Vagina (tissue), 2 donors: ENCODE results near the gene KLF6.

Experiments
- POLR2A ChIP-seq, 2 donors: fragments of 450-650 bp; IDR thresholded peaks; one replicate each; pipeline ENCODE4 v1.6.1; 2017; ENCODE audit warnings: antibody characterized with exemption in 2 of 2, mild to moderate bottlenecking in 2 of 2, moderate library complexity in 2 of 2
- POLR2AphosphoS5 ChIP-seq, 2 donors: sonication (generic); formaldehyde crosslinking; IDR thresholded peaks; one replicate each; pipeline ENCODE4 v1.9.0; 2017; ENCODE audit warnings: antibody characterized with exemption in 2 of 2, mild to moderate bottlenecking in 2 of 2, low read depth in 1 of 2; ENCODE audit not compliant: insufficient read depth in 1 of 2
- TF ChIP-seq, protein P1 (sequence below), 3 experiments: fragments of 450-650 bp in 2 of 3; fragments of 200-600 bp in 1 of 3; sonication (generic) in 1 of 3; IDR thresholded peaks; one replicate each; pipeline ENCODE4 v1.5.1; 2017 to 2019; ENCODE audit warnings: antibody characterized with exemption in 3 of 3, mild to moderate bottlenecking in 2 of 3, moderate library complexity in 2 of 3

DNA sequence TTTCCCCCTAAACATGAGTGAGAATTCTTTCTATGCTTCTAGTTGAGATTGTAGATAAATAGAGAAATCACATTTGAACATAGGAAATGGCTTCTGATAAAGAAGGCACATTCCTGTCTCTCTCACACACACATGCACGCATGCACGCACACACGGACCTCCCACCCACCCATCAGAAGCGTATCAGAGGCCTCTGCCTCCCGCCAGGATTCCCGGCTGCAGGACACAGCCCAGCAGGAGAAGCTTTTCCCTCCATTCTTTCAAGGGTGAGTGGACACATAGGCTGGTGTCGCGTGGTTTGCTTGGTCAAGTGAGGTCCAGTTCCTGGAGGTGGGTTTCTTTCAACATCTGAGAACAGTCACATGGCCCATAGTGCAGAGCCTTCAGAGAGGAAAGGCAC, 34.2 kb downstream of the KLF6 start:
- TF ChIP-seq, protein P1, sequence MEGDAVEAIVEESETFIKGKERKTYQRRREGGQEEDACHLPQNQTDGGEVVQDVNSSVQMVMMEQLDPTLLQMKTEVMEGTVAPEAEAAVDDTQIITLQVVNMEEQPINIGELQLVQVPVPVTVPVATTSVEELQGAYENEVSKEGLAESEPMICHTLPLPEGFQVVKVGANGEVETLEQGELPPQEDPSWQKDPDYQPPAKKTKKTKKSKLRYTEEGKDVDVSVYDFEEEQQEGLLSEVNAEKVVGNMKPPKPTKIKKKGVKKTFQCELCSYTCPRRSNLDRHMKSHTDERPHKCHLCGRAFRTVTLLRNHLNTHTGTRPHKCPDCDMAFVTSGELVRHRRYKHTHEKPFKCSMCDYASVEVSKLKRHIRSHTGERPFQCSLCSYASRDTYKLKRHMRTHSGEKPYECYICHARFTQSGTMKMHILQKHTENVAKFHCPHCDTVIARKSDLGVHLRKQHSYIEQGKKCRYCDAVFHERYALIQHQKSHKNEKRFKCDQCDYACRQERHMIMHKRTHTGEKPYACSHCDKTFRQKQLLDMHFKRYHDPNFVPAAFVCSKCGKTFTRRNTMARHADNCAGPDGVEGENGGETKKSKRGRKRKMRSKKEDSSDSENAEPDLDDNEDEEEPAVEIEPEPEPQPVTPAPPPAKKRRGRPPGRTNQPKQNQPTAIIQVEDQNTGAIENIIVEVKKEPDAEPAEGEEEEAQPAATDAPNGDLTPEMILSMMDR (IDR thresholded peaks at IDR 0.05): no peak
- TF ChIP-seq POLR2A (IDR thresholded peaks at IDR 0.05): no peak
- TF ChIP-seq POLR2AphosphoS5 (IDR thresholded peaks at IDR 0.05; ENCODE audit: insufficient read depth in 1 of 2, low read depth in 1 of 2): no peak
